ENCODE measurements around the gene RIPOR1. TPM values are rescaled to one million over a fixed set of nuclear protein-coding genes. Genes with fewer than 3 reads are reported as not detected.
"Not testable (repeated sequence)": the region's sequence is repeated elsewhere in the genome, so short reads cannot be mapped to it uniquely, and the experiment has no call there.

Gene RIPOR1
- total RNA-seq, 4 donors from 2014 or later = 20.6 to 41.5 (median 28.3) TPM

DNA sequence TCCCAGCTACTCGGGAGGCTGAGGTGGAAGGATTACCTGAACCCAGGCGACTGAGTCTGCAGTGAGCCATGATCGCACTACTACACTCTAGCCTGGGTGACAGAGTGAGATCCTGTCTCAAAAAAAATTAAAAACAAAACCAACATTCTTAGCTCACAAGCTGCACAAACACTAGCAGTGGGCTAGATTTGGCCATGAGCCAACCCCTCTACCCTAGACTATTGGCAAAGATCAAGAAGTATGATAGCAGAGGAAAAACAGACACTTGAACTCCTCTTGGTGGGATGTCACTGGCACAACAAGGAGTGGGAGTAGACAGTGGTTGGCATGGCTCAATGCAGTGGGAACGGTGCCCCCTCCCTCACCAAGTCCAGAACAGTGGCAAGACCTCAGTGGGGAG lies 19.6 kb upstream of the RIPOR1 start:
- no peaks in the 10 kb centered on the region for H3K27me3 ChIP-seq
- peaks cover 9% of the 10 kb centered on the region for H3K4me1 ChIP-seq
- DNase-seq (ENCODE audit: low spot score in 2 of 2) = no peak
- no peaks in the 10 kb centered on the region for H3K9me3 ChIP-seq
- WGBS = 84% methylated on average over 4 of the region's 4 CpGs
- H3K27ac ChIP-seq = no peak overlapping the region
- TF ChIP-seq CTCF (IDR thresholded peaks at IDR 0.05) = no peak
- TF ChIP-seq POLR2AphosphoS5 (IDR thresholded peaks at IDR 0.05) = no peak
- no peak for TF ChIP-seq POLR2A (IDR thresholded peaks at IDR 0.05)
- TF ChIP-seq EP300 (IDR thresholded peaks at IDR 0.05) = no peak
- H3K4me3 ChIP-seq = no peak overlapping the region
- no peaks in the 10 kb centered on the region for H3K36me3 ChIP-seq

DNA sequence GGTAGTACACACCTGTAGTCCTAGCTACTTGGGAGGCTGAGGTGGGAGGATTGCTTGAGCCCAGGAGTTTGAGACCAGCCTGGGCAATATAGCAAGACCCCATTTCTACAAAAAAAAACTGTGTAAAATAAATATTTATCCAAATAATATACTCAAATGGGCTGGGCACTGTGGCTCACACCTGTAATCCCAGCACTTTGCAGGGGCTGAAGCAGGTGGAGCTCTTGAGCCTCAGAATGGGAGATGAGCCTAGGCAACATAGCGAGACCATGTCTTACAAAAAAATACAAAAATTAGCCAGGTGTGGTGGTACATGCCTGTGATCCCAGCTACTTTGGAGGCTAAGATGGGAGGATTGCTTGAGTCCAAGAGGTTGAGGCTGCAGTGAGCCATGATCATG lies 14.7 kb upstream of the RIPOR1 start:
- H3K4me1 ChIP-seq; H3K27ac ChIP-seq; H3K9me3 ChIP-seq; H3K27me3 ChIP-seq; H3K36me3 ChIP-seq; H3K4me3 ChIP-seq; DNase-seq (ENCODE audit: low spot score in 2 of 2): not testable (repeated sequence)
- WGBS = 86% methylated on average over 1 of the region's 1 CpG

DNA sequence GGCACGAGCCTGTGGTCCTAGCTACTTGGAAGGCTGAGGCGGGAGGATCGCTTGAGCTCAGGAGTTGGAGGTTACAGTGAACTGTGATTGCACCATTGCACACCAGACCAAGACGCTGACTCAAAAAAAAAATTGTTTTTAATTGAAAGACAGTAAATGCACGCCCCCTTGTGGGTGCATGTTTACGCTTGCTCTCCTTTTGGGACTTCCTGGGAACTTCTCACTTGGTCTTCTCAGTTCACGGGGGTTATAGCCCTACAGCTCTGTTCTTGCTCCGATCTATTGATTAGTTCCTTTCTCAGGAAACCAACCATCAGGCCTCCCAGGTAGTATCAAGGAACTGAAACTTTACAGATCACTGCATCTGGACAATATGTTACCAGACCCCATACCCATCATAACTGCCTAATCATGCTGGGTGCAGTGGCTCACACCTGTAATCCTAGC lies 14.2 kb upstream of the RIPOR1 start:
- 13% methylated on average over 8 of the region's 8 CpGs for WGBS
- TF ChIP-seq CTCF (IDR thresholded peaks at IDR 0.05) = peak; percentile 48 to 59
- TF ChIP-seq POLR2AphosphoS5 (IDR thresholded peaks at IDR 0.05) = no peak
- no peaks in the 10 kb centered on the region for H3K27me3 ChIP-seq

DNA sequence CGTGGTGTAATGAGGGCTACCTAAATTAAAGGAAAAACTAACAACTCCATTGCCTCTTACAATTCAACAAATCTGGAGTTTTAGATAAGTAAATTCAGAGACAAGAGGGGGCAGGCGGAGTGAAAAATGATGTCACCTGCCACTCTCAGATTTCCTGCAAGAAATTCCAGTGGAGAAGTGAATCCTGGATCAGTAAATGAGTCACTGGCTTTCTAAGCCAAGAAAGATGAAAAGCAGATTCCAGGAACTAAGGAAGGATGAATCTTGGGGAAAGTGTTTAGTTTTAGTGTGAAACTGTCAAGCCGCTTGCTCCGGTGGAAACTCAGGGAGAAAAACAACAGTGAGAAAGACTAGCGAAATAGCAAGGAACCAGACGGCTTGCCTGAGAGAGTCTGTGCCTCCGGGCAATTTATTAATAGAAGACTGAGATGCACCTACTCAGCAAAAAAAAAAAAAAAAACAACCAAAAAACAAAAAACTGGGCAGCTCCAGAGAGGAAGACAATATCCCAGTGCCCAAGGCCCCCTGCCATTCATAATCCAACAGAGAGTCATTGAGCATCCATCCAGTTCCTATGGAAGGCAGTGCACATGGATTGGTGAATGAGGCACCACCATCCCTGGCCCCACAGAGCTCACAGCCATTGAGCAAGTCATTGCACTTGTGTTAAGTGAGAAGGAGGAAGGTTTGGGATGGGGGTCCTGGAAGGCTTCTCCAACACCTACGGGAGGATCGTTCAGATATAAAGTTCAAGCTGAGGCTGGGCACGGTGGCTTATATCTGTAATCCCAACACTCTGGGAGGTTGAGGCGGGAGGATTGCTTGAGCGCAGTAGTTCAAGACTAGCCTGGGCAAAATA lies 12.1 kb upstream of the RIPOR1 start:
- WGBS = 73% methylated on average over 12 of the region's 12 CpGs
- H3K4me3 ChIP-seq = no peak overlapping the region
- H3K9me3 ChIP-seq = no peaks in the 10 kb centered on the region
- H3K27ac ChIP-seq = no peak overlapping the region
- TF ChIP-seq POLR2AphosphoS5 (IDR thresholded peaks at IDR 0.05) (no peak), POLR2A (IDR thresholded peaks at IDR 0.05) (no peak), CTCF (IDR thresholded peaks at IDR 0.05) (no peak), EP300 (IDR thresholded peaks at IDR 0.05) (no peak)
- peaks cover 14% of the 10 kb centered on the region for H3K4me1 ChIP-seq
- DNase-seq (ENCODE audit: low spot score in 2 of 2) = no peak
- H3K27me3 ChIP-seq = no peaks in the 10 kb centered on the region
- H3K36me3 ChIP-seq = no peaks in the 10 kb centered on the region

More for the DNA sequence above, 14.2 kb upstream of the RIPOR1 start:
- H3K4me3 ChIP-seq = no peak overlapping the region
- peaks cover 5% of the 10 kb centered on the region for H3K4me1 ChIP-seq
- H3K36me3 ChIP-seq = no peaks in the 10 kb centered on the region
- H3K9me3 ChIP-seq = no peaks in the 10 kb centered on the region
- peak; percentile 90 for DNase-seq (ENCODE audit: low spot score in 2 of 2)
- H3K27ac ChIP-seq = no peak overlapping the region

DNA sequence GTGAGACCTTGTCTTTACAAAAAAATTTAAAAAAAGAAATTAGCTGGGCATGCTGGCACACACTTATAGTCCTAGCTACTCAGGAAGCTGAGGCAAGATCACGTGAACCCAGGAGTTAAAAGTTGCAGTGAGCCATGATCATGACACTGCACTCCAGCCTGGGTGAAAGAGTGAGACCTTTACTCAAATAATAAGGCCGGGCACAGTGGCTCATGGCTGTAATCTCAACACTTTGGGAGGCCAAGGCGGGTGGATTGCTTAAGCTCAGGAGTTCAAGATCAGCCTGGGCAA lies 11.5 kb upstream of the RIPOR1 start:
- Histone ChIP-seq H3K36me3 (no peaks in the 10 kb centered on the region), H3K9me3 (no peaks in the 10 kb centered on the region), H3K27ac (no peak overlapping the region), H3K4me1 (peaks cover 18% of the 10 kb centered on the region), H3K4me3 (no peak overlapping the region), H3K27me3 (no peaks in the 10 kb centered on the region)
- DNase-seq (ENCODE audit: low spot score in 2 of 2) = no peak
- TF ChIP-seq EP300 (IDR thresholded peaks at IDR 0.05) = no peak
- no peak for TF ChIP-seq POLR2AphosphoS5 (IDR thresholded peaks at IDR 0.05)
- TF ChIP-seq CTCF (IDR thresholded peaks at IDR 0.05) = no peak
- no peak for TF ChIP-seq POLR2A (IDR thresholded peaks at IDR 0.05)
- WGBS = 93% methylated on average over 3 of the region's 3 CpGs

Data from suprapubic skin (tissue), 4 donors.